ENCODE data around the gene ATG4D.

ATG4D gene

GRCh38 chr19:10602330-10603083 lies 58.8 kb downstream of the ATG4D start:
- no peaks in the 10 kb centered on the region for H3K36me3 ChIP-seq
- TF ChIP-seq, protein P1, sequence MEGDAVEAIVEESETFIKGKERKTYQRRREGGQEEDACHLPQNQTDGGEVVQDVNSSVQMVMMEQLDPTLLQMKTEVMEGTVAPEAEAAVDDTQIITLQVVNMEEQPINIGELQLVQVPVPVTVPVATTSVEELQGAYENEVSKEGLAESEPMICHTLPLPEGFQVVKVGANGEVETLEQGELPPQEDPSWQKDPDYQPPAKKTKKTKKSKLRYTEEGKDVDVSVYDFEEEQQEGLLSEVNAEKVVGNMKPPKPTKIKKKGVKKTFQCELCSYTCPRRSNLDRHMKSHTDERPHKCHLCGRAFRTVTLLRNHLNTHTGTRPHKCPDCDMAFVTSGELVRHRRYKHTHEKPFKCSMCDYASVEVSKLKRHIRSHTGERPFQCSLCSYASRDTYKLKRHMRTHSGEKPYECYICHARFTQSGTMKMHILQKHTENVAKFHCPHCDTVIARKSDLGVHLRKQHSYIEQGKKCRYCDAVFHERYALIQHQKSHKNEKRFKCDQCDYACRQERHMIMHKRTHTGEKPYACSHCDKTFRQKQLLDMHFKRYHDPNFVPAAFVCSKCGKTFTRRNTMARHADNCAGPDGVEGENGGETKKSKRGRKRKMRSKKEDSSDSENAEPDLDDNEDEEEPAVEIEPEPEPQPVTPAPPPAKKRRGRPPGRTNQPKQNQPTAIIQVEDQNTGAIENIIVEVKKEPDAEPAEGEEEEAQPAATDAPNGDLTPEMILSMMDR (IDR thresholded peaks at IDR 0.05) = no peak
- peaks cover 0 to 33% (median 22%) of the 10 kb centered on the region in 4 donors for H3K4me1 ChIP-seq
- DNase-seq = peak; percentile 79 to 90
- intact Hi-C loops (cut with DNase I; ENCODE audit: low total_unique reads) = no loop called here
- H3K27me3 ChIP-seq = no peaks in the 10 kb centered on the region
- H3K27ac ChIP-seq = peak overlapping the region; percentile 96 to 98
- H3K4me3 ChIP-seq = peak overlapping the region; percentile 88 to 97
- no peaks in the 10 kb centered on the region for H3K9me3 ChIP-seq
